K562 (cell line): ENCODE results near the gene MAP3K20. TPM values are rescaled to one million over a fixed set of nuclear protein-coding genes. Genes with fewer than 3 reads are reported as not detected.

Experiments used
- ATAC-seq: fragments of 200-7000 bp; cut with Tn5 transposase; 3 replicates; pipeline ENCODE4 v1.9.1; 2020; ENCODE audit warnings: moderate library complexity
- BruUV-seq: library from RNA; stranded (reverse); fragments of 400-500 nt; replicated peaks from 2 replicates; lab custom pipeline; 2021; lab: Mats Ljungman, UMichigan
- CTCF ChIA-PET: fragments of 300-600 bp; formaldehyde crosslinking; extraction: SDS; loops from one replicate; lab custom pipeline; 2021; ENCODE audit warnings: low intra/inter-chr PET ratio; lab: Yijun Ruan, JAX
- POLR2A ChIA-PET: fragments of 300-600, 350-650 bp; sonication (Branson Sonifier 250); formaldehyde crosslinking; extraction: SDS; loops from one replicate; lab custom pipeline; 2021; ENCODE audit warnings: antibody characterized with exemption, inconsistent platforms; lab: Yijun Ruan, JAX
- DNase-seq, 4 experiments: peaks; one replicate each; pipeline versions ENCODE4 v3.0.0 to v3.0.0-alpha.2; 2011 to 2018; ENCODE audit warnings: low spot score in 3 of 4, mixed read lengths in 3 of 4; ENCODE audit errors: extremely low read depth in 1 of 4
- FAIRE-seq: peaks from 2 replicates; lab custom pipeline; 2011; peaks lifted over from hg19 to GRCh38; lab: Jason Lieb, UNC
- H2AFZ ChIP-seq: 2 replicates; pipeline ENCODE4 v1.6.0; 2011; ENCODE audit warnings: low read depth, low read length, control low read depth, inconsistent platforms
- H3K27ac ChIP-seq: fragments of 200-600 bp; 3 replicates; pipeline ENCODE4 v1.8.0; 2011; ENCODE audit warnings: low read depth, mild to moderate bottlenecking, control low read depth, inconsistent platforms, low read length, moderate library complexity, mixed read lengths; ENCODE audit errors: extremely low read depth
- H3K27me3 ChIP-seq, 2 experiments: fragments of 300-600 bp in 1 of 2; 2 replicates in 1 of 2; 3 replicates in 1 of 2; pipeline versions ENCODE4 v1.6.0 to v1.8.0; 2011; ENCODE audit warnings: inconsistent platforms in 2 of 2, low read length in 2 of 2, mild to moderate bottlenecking in 1 of 2, mixed read lengths in 1 of 2, moderate library complexity in 1 of 2; ENCODE audit not compliant: control insufficient read depth in 2 of 2, insufficient read depth in 2 of 2
- H3K36me3 ChIP-seq: fragments of 300-600 bp; 3 replicates; pipeline ENCODE4 v1.8.0; 2011; ENCODE audit warnings: mild to moderate bottlenecking, low read length, inconsistent platforms; ENCODE audit not compliant: control insufficient read depth, insufficient read depth
- H3K4me1 ChIP-seq, 2 experiments: fragments of 200-600 bp in 1 of 2; replicated peaks in 1 of 2; 2 replicates in 1 of 2; 3 replicates in 1 of 2; pipeline versions ENCODE4 v1.5.1 to v1.8.0; 2011; ENCODE audit warnings: inconsistent platforms in 2 of 2, low read length in 2 of 2, mild to moderate bottlenecking in 1 of 2, mixed read lengths in 1 of 2, moderate library complexity in 1 of 2; ENCODE audit not compliant: control insufficient read depth in 2 of 2, insufficient read depth in 2 of 2
- H3K4me2 ChIP-seq: 2 replicates; pipeline ENCODE4 v1.6.1; 2011; ENCODE audit warnings: low read length, control low read depth, inconsistent platforms, mixed read lengths; ENCODE audit not compliant: insufficient read depth
- H3K4me3 ChIP-seq: fragments of 200-600 bp; sonication (generic), shearing (Covaris generic); 2 replicates; pipeline ENCODE4 v1.5.1; 2016; ENCODE audit warnings: control low read depth, inconsistent platforms
- H3K79me2 ChIP-seq: fragments of 200-600 bp; 3 replicates; pipeline ENCODE4 v1.8.0; 2011; ENCODE audit warnings: low read length, inconsistent platforms; ENCODE audit not compliant: control insufficient read depth, insufficient read depth
- H3K9ac ChIP-seq, 2 experiments: 2 replicates each; pipeline versions ENCODE4 v1.6.0 to v1.6.1; 2011; ENCODE audit warnings: low read depth in 2 of 2, low read length in 2 of 2, control low read depth in 1 of 2, inconsistent platforms in 1 of 2, mild to moderate bottlenecking in 1 of 2, mixed read lengths in 1 of 2; ENCODE audit not compliant: insufficient read depth in 1 of 2
- H3K9me1 ChIP-seq: one replicate; pipeline ENCODE4 v1.6.0; 2011; ENCODE audit warnings: inconsistent platforms, mild to moderate bottlenecking, low read length, moderate library complexity; ENCODE audit not compliant: control insufficient read depth, insufficient read depth
- H3K9me3 ChIP-seq: replicated peaks from 2 replicates; pipeline ENCODE4 v1.5.1; 2011; ENCODE audit warnings: low read depth, low read length, inconsistent platforms; ENCODE audit not compliant: control insufficient read depth, insufficient read depth
- H4K20me1 ChIP-seq: replicated peaks from 2 replicates; pipeline ENCODE4 v1.6.1; 2011; ENCODE audit warnings: low read length, inconsistent platforms, mixed read lengths; ENCODE audit not compliant: control insufficient read depth, insufficient read depth
- MYBL2 ChIP-seq, 2 experiments: fragments of 450-650 bp in 1 of 2; sonication (generic) in 1 of 2; formaldehyde crosslinking in 1 of 2; IDR thresholded peaks; 2 replicates each; pipeline versions ENCODE4 v1.6.1 to v1.8.1; 2017 to 2022; ENCODE audit warnings: borderline replicate concordance in 1 of 2, inconsistent platforms in 1 of 2, low read depth in 1 of 2, mild to moderate bottlenecking in 1 of 2, missing genetic modification reagents in 1 of 2, moderate library complexity in 1 of 2
- ZNF830 ChIP-seq: fragments of 250-450 bp; sonication (Bioruptor Pico); IDR thresholded peaks from 2 replicates; pipeline ENCODE4 v1.5.0; 2021; ENCODE audit warnings: mild to moderate bottlenecking
- WGBS: fragments of 100-300 bp; shearing (Covaris generic); methylation state at CpG from one replicate; pipeline ENCODE4 v1.1.6; 2016; ENCODE audit warnings: low coverage, mixed read lengths; ENCODE audit not compliant: insufficient coverage; ENCODE audit errors: missing lambda C conversion rate; 5-methylcytosine and 5-hydroxymethylcytosine counted together
- in situ Hi-C: fragments of 300-500 bp; cut with MboI; formaldehyde crosslinking; loops from 4 replicates; pipeline ENCODE4 v1.15.0; 2018; ENCODE audit warnings: inconsistent platforms, mixed read lengths
- intact Hi-C: fragments of 100-400 bp; cut with micrococcal nuclease; formaldehyde crosslinking; loops from 2 replicates; pipeline ENCODE4 v1.14.2; 2022
- polyA plus RNA-seq, 8 experiments: library from polyadenylated mRNA; depleted of rRNA in 4 of 8; stranded (reverse) in 5 of 8; unstranded in 3 of 8; fragments of >200 nt; fragmentation: Nextera tagmentation in 2 of 8; fragmentation: Illumina TruSeq in 1 of 8; extraction: Ambion mirVana in 2 of 8; extraction: Trizol in 1 of 8; gene quantifications; 2 replicates each; pipeline versions ENCODE4 v1.2.1 to v1.2.3, GENCODE V29; 2011 to 2014; ENCODE audit warnings: inconsistent platforms in 1 of 8, missing spikeins in 1 of 8
- total RNA-seq, 7 experiments: library from RNA; depleted of rRNA in 6 of 7; stranded (reverse); fragments of >200 nt in 6 of 7; fragmentation: Illumina TruSeq in 2 of 7; extraction: Trizol in 2 of 7; gene quantifications; 2 replicates each; pipeline versions ENCODE4 v1.2.1 to v1.2.3, GENCODE V29; 2011 to 2021; ENCODE audit warnings: low replicate concordance in 1 of 7
- TF ChIP-seq, protein P1 (sequence below): fragments of 450-650 bp; IDR thresholded peaks from 2 replicates; pipeline ENCODE4 v1.6.1; 2016
- TF ChIP-seq, protein P2 (sequence below), 2 experiments: fragments of 450-650 bp in 1 of 2; sonication (generic) in 1 of 2; formaldehyde crosslinking in 1 of 2; IDR thresholded peaks in 1 of 2; conservative IDR thresholded peaks in 1 of 2; 2 replicates each; pipeline versions ENCODE4 v1.6.1 to v1.8.1; 2016 to 2023; ENCODE audit warnings: mild to moderate bottlenecking in 2 of 2, moderate library complexity in 2 of 2, inconsistent platforms in 1 of 2, missing genetic modification reagents in 1 of 2
- TF ChIP-seq, protein P3 (sequence below): sonication (generic); formaldehyde crosslinking; IDR thresholded peaks from 2 replicates; pipeline ENCODE4 v1.9.0; 2022; ENCODE audit warnings: mild to moderate bottlenecking, missing genetic modification reagents

The MAP3K20 gene
- total and polyA plus RNA-seq, 9 of the 15 experiments (the other 6 are each of a cell fraction or from before 2014, with no cell fraction given): 9.8 to 34.2 (median 27.3) TPM

DNA sequence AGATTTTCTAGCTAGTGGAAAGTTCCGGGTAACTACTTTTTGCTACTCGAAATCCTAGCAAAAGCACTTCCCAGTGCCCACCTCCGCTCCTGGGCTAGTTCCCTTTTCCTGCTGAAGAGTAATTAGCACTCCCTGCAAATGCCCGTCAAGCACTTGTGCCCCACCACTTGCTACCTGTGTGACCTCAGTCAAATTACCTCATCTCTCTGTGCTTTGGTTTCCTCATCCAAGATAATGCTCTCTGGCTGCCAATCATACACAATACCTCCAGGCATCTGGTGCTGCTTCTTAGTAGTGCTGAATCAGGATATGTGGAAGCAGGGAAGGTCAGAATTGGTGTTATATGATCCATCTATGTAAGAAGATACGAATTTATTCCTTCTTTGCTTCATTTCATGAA, 176.9 kb downstream of the MAP3K20 start:
- no peaks in the 10 kb centered on the region; a peak in 1 of 5 replicates for H3K4me1 ChIP-seq
- H3K36me3 ChIP-seq: no peaks in the 10 kb centered on the region; the same call in 2 of the 3 replicates
- in situ Hi-C loops: no loop called here
- H3K9ac ChIP-seq: no peak overlapping the region
- intact Hi-C loops: no loop called here
- no peak for ATAC-seq
- H3K27ac ChIP-seq: no peak overlapping the region
- no peak overlapping the region for H3K4me2 ChIP-seq
- H3K9me1 ChIP-seq: no peaks in the 10 kb centered on the region
- POLR2A ChIA-PET: no interaction called here
- no peaks in the 10 kb centered on the region for H4K20me1 ChIP-seq
- WGBS: 71% methylated on average over 5 of the region's 5 CpGs
- no peak for TF ChIP-seq ZNF830 (CRISPR knock-in tag)
- TF ChIP-seq, protein P1, sequence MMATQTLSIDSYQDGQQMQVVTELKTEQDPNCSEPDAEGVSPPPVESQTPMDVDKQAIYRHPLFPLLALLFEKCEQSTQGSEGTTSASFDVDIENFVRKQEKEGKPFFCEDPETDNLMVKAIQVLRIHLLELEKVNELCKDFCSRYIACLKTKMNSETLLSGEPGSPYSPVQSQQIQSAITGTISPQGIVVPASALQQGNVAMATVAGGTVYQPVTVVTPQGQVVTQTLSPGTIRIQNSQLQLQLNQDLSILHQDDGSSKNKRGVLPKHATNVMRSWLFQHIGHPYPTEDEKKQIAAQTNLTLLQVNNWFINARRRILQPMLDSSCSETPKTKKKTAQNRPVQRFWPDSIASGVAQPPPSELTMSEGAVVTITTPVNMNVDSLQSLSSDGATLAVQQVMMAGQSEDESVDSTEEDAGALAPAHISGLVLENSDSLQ: peak; percentile 30; the same call in 1 of the 2 replicates
- TF ChIP-seq, all 486 proteins: peak for 1
- Histone ChIP-seq H3K9me3 (no peaks in the 10 kb centered on the region), H3K27me3 (no peaks in the 10 kb centered on the region), H3K79me2 (no peaks in the 10 kb centered on the region), H3K4me3 (no peak overlapping the region), H2AFZ (no peak overlapping the region)
- CTCF ChIA-PET: interaction anchor here (0.6 kb wide), 1 partner anchor 14 kb away, joined by 3 read pairs; no protein-coding TSS in a partner anchor
- no TSS peak for BruUV-seq
- no peak for DNase-seq
- no peak for FAIRE-seq

DNA sequence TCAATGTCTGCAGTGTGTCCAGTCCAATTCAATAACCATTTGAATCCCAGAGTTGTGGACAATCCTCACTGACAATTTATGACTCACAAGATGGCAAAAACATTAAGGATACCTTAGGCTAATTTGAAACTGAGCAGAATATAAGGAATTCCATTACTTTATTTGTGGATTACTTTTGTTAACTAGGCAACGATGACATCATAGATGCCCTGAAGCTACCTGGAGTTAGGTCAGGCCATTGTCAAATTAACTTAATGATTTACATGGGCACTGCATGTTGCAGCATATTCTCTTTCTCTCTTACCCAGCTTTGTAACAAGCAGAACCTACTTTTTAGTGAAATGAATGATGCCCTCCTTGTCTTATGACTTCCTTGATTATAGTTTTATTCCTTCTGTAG, 179.0 kb downstream of the MAP3K20 start:
- H3K4me3 ChIP-seq: no peak overlapping the region
- H2AFZ ChIP-seq: no peak overlapping the region
- ChIA-PET CTCF (no interaction called here), POLR2A (interaction anchor here (0.7 to 1.4 kb wide), 3 partner anchors 9 to 13 kb away, joined by 3 to 8 read pairs (median 5); no protein-coding TSS in a partner anchor)
- no peak for FAIRE-seq
- H3K27ac ChIP-seq: no peak overlapping the region
- intact Hi-C loops: no loop called here
- 76% methylated on average over 1 of the region's 1 CpG for WGBS
- ATAC-seq: no peak
- H3K9me3 ChIP-seq: no peaks in the 10 kb centered on the region
- H3K27me3 ChIP-seq: no peaks in the 10 kb centered on the region
- H3K4me2 ChIP-seq: no peak overlapping the region
- peaks cover 13% of the 10 kb centered on the region for H3K36me3 ChIP-seq
- H3K79me2 ChIP-seq: no peaks in the 10 kb centered on the region
- no peaks in the 10 kb centered on the region for H4K20me1 ChIP-seq
- H3K9me1 ChIP-seq: no peaks in the 10 kb centered on the region
- in situ Hi-C loops: no loop called here
- no peaks in the 10 kb centered on the region; a peak in 1 of 5 replicates for H3K4me1 ChIP-seq
- TF ChIP-seq MYBL2 (IDR thresholded peaks at IDR 0.05; ENCODE audit: low read depth): no peak
- TF ChIP-seq MYBL2 (CRISPR knock-in tag; IDR thresholded peaks at IDR 0.05; ENCODE audit: borderline replicate concordance): no peak
- TF ChIP-seq, protein P2, sequence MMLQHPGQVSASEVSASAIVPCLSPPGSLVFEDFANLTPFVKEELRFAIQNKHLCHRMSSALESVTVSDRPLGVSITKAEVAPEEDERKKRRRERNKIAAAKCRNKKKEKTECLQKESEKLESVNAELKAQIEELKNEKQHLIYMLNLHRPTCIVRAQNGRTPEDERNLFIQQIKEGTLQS (IDR thresholded peaks at IDR 0.05): peak; percentile 32
- TF ChIP-seq, protein P2 (CRISPR knock-in tag; conservative IDR thresholded peaks at IDR 0.05): no peak
- TF ChIP-seq, protein P3, sequence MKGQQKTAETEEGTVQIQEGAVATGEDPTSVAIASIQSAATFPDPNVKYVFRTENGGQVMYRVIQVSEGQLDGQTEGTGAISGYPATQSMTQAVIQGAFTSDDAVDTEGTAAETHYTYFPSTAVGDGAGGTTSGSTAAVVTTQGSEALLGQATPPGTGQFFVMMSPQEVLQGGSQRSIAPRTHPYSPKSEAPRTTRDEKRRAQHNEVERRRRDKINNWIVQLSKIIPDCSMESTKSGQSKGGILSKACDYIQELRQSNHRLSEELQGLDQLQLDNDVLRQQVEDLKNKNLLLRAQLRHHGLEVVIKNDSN: no peak
- DNase-seq: no peak
- BruUV-seq: no TSS peak
- no peak overlapping the region for H3K9ac ChIP-seq
